Stomach (tissue), 4 donors: ENCODE data around the gene MT1M.

Source experiments
- CTCF ChIP-seq, 7 experiments: fragments of 450-650 bp in 4 of 7; fragments of 200-600 bp in 3 of 7; sonication (generic) in 3 of 7; IDR thresholded peaks; one replicate each; pipeline ENCODE4 v1.5.1; 2016 to 2019; ENCODE audit warnings: antibody characterized with exemption in 7 of 7, control low read depth in 2 of 7, mild to moderate bottlenecking in 1 of 7
- POLR2A ChIP-seq, 4 donors: fragments of 450-650 bp; IDR thresholded peaks; one replicate each; pipeline ENCODE4 v1.6.1; 2016; ENCODE audit warnings: antibody characterized with exemption in 4 of 4, control low read depth in 2 of 4, mild to moderate bottlenecking in 1 of 4, moderate library complexity in 1 of 4
- POLR2AphosphoS5 ChIP-seq, 3 donors: sonication (generic); formaldehyde crosslinking; IDR thresholded peaks; one replicate each; pipeline ENCODE4 v1.6.1; 2016; ENCODE audit warnings: antibody characterized with exemption in 3 of 3

- TF ChIP-seq POLR2AphosphoS5 (IDR thresholded peaks at IDR 0.05) (no peak), CTCF (IDR thresholded peaks at IDR 0.05) (no peak), POLR2A (IDR thresholded peaks at IDR 0.05) (no peak)
Measured at GRCh38 chr16:56632848-56633365, 448 bp downstream of the MT1M start.
